GM18519 (cell line): ENCODE data around the gene FADS3.

Source experiments
- ATAC-seq: cut with Tn5 transposase; IDR thresholded peaks from one replicate; pipeline ENCODE4 v1.9.1; 2021; ENCODE audit warnings: mild to moderate bottlenecking, moderate library complexity; ENCODE audit not compliant: unreplicated experiment, low FRiP score

Gene FADS3

DNA sequence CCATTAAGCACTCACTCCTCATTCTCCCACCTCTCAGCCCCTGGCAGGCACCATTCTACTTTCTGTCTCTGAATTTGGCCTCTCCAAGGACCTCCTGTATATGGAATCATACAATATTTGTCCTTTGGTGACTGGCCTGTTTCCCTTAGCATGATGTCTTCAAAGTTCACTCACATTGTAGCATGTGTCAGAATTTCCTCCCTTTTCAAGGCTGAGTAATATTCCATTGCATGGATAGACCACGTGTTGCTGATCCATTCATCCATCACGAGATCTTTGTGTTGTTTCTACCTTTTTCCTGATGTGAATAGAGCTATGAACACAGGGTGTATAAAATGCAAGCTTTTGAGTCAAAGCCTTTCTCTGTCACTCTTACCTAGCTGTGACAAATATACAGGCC lies 51.6 kb downstream of the FADS3 start:
- no peak for ATAC-seq

DNA sequence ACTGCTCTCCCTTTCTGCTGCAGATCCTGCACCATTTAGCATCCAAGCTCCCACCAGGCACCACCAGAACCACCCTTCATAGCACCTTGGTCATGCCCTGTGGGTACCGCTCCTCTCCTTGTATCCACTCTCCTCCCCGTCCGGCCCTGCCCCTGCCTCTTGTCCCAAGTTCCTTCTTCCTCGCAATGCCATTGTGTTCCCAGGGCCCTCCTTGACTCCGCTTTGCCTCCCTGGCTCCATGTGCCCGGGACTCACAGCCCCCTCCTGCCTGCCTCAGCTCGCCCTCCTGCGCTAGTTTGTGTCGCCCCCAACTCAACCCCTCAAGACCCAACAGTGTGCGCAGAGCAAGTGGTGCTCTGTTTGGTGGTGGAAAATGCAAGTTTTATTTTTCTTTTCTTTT lies 52.4 kb downstream of the FADS3 start:
- no peak for ATAC-seq

- ATAC-seq, result no peak
Measured at GRCh38 chr11:61838501-61838900, 52.8 kb downstream of the FADS3 start.

GRCh38 chr11:61837411-61838005 lies 53.8 kb downstream of the FADS3 start:
- ATAC-seq, result no peak

- ATAC-seq, result no peak
Measured at GRCh38 chr11:61836193-61836592, 55.2 kb downstream of the FADS3 start.

- peak; percentile 86 for ATAC-seq
Measured at GRCh38 chr11:61834278-61835048, 56.9 kb downstream of the FADS3 start.

DNA sequence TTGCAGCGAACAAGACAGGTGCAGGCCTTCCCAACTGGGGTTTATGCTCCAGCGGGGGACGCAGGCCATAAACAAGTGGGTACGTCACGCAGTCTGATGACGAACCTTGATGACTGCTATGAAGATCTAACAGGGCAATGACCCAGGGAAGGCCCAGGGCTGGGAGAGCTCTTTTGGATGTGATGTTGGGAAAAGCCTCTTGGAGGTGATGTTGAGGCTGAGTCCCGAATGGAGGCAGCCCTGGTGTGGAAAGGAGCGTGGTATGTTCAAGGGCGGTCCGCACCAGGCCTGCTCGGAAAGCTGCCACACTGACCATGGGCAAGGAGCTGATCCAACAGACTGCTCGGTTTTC lies 57.4 kb downstream of the FADS3 start:
- ATAC-seq, result no peak

DNA sequence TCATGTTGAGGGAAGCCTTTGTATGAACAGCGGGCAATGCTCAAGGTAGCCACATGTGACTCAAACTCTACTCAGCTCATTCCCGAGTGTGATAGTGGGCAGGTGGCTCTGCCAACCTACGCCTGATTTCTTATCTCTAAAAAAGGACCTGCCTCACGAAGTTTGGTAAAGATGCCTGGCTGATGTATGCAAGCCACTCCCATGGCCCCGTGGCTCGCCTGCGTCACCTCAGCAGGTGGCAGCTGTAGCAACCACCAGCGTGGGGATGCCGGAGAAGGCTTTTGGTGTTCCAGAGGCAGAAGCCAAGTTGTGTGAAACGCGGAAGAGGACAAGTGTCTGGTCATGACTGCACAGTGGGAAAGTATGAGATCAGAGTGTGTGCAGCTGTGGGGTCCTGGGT lies 57.9 kb downstream of the FADS3 start:
- no peak for ATAC-seq

GRCh38 chr11:61832754-61833153 lies 58.6 kb downstream of the FADS3 start:
- no peak for ATAC-seq

GRCh38 chr11:61832207-61832606 lies 59.1 kb downstream of the FADS3 start:
- ATAC-seq, result no peak

- no peak for ATAC-seq
Measured at GRCh38 chr11:61830237-61831105, 60.9 kb downstream of the FADS3 start.

- no peak for ATAC-seq
Measured at GRCh38 chr11:61829806-61830205, 61.5 kb downstream of the FADS3 start.

DNA sequence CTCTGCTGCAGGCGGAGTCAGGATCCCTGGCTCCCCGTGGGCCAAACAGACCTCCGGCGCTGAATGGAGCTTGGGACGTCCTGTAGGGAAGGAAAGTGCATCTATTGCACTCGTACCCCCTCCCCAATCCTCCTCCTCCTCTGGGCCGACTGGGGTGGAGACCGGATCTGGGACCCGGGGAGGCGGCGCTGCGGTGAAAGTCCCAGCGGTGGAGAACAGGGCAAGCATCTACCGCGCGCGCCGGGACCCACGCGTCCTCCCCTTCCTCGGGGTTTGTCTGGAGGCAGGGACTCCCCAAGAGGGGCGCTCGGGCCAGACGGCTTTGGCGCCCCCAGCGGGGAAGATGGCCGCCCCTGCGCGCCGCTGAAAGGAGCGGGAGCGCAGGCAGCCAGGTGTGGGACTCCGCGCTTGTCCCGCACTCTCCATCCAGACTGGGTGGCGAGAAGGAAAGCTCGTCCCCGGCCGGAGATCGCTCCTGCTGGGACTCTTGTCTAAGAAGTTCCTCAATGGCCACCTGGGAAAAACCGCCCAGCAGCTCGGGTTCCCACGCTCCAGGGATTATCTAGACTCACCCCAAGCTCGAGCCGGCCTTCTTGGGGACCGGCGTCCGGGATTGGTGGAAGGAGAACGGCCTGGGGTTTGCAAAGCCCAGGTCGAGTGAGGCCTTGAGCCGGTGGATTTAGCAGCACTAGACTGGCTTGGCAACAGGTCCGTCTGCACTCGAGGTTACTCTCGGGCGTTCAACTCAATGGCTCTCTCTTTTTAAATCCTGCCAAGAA lies 62.5 kb downstream of the FADS3 start:
- ATAC-seq, result no peak

- ATAC-seq, result no peak
Measured at GRCh38 chr11:61828379-61828628, 63.0 kb downstream of the FADS3 start.

DNA sequence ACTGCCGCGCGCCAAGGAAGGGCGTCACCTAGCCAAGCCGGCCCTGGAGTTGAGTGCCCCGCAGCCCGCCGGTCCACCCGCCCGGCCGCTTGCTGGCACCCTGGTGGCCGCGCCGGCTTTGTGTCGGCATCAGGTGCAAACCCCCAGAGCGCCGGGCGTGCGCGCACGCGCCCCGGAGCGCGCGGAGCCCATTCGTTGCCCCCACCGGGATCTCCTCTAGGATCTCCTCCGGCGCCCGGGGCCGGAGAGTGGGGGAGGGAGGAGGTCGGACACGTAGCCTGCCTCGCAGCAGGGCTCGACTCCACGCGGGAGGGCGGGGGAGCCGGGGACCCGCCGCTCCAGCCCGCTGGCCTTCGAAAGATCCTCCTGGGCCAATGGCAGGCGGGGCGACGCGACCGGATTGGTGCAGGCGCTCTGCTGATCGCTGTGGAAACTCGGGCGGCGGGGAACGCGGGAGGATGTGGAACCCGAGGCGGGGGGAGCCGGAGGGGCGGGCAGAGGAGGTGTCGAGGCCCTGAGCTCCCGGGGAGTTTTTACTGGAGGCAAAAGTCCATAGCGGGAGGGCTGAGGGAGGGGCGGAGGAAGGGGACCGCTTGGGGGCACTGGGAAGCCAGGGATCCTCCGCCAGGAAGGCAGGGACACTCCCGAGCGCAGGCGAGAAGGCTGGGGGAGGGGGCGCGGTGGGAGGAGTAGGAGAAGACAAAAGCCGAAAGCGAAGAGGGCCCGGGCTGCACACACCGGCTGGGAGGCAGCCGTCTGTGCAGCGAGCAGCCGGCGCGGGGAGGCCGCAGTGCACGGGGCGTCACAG lies 63.6 kb downstream of the FADS3 start, which contains the start of gene FADS2:
Gene FADS2 (plus strand): TSS at position 730 of the 808 bp plus-strand sequence. CDS start 91 bp downstream, outside the sequence.
- ATAC-seq, result no peak

GRCh38 chr11:61826930-61827570 lies 64.3 kb downstream of the FADS3 start:
- ATAC-seq, result no peak
